ENCODE measurements around the gene USP21. TPM values are rescaled to one million over a fixed set of nuclear protein-coding genes. Genes with fewer than 3 reads are reported as not detected.
A peak's percentile ranks its signal among the peaks of the same experiment; 100 is the strongest.

USP21 gene
- polyA plus RNA-seq, 3 donors: 11.0 to 42.8 (median 11.3) TPM

- Mint-ChIP-seq H3K27ac (peak overlapping the region; percentile 93 to 98 (median 97)), H3K36me3 (peaks cover 13 to 21% of the 10 kb centered on the region in 2 donors), H3K9me3 (no peaks in the 10 kb centered on the region), H3K4me1 (peaks cover 52% of the 10 kb centered on the region), H3K27me3 (ENCODE audit: low read depth in 3 of 3) (peaks cover 0 to 2% (median 1%) of the 10 kb centered on the region in 3 donors), H3K4me3 (no peak overlapping the region)
- no peak for TF ChIP-seq CTCF (IDR thresholded peaks at IDR 0.05)
- no peaks in the 10 kb centered on the region for H3K9me3 ChIP-seq (replicated peaks in 1 of 2; ENCODE audit: control insufficient read depth in 1 of 2, insufficient read depth in 1 of 2, low read length in 2 of 2)
- H3K79me2 ChIP-seq (ENCODE audit: insufficient read depth, low read length): peaks cover 34% of the 10 kb centered on the region
- WGBS (ENCODE audit: insufficient coverage): 45% methylated on average over 3 of the region's 5 CpGs
- no peak for DNase-seq
- peak overlapping the region; percentile 97 for H3K4me2 ChIP-seq (replicated peaks; ENCODE audit: extremely low read depth, low read length, poor library complexity, severe bottlenecking)
- peak overlapping the region in 1 of 3 experiments; percentile 100 for H3K4me3 ChIP-seq (replicated peaks in 1 of 3; ENCODE audit: low read depth in 2 of 3, low read length in 3 of 3)
- no peak overlapping the region for H3K9ac ChIP-seq (ENCODE audit: insufficient read depth, low read length, poor library complexity, severe bottlenecking)
- peaks cover 41 to 55% of the 10 kb centered on the region in 2 donors for H3K4me1 ChIP-seq (ENCODE audit: control insufficient read depth in 1 of 2, insufficient read depth in 2 of 2, low read length in 2 of 2)
- intact Hi-C loops (cut with micrococcal nuclease): loop anchor here in 1 of 2 donors (5.0 kb wide), 1 partner anchor 187 kb away; no protein-coding TSS in a partner anchor
- no peaks in the 10 kb centered on the region for H3K27me3 ChIP-seq (ENCODE audit: control insufficient read depth in 2 of 2, insufficient read depth in 2 of 2, low read length in 2 of 2)
- H2AFZ ChIP-seq (ENCODE audit: insufficient read depth, low read depth, low read length, poor library complexity, severe bottlenecking): peak overlapping the region; percentile 91
- peaks cover under 1 to 24% of the 10 kb centered on the region in 2 donors for H3K36me3 ChIP-seq (replicated peaks in 1 of 2; ENCODE audit: control insufficient read depth in 1 of 2, insufficient read depth in 2 of 2, low read length in 2 of 2)
- H3K27ac ChIP-seq (ENCODE audit: low read depth in 1 of 2, low read length in 2 of 2): peak overlapping the region; percentile 80 to 95
- H4K20me1 ChIP-seq (ENCODE audit: insufficient read depth, low read length): no peaks in the 10 kb centered on the region
Observed at GRCh38 chr1:161200421-161200991, 41.2 kb downstream of the USP21 start.

DNA sequence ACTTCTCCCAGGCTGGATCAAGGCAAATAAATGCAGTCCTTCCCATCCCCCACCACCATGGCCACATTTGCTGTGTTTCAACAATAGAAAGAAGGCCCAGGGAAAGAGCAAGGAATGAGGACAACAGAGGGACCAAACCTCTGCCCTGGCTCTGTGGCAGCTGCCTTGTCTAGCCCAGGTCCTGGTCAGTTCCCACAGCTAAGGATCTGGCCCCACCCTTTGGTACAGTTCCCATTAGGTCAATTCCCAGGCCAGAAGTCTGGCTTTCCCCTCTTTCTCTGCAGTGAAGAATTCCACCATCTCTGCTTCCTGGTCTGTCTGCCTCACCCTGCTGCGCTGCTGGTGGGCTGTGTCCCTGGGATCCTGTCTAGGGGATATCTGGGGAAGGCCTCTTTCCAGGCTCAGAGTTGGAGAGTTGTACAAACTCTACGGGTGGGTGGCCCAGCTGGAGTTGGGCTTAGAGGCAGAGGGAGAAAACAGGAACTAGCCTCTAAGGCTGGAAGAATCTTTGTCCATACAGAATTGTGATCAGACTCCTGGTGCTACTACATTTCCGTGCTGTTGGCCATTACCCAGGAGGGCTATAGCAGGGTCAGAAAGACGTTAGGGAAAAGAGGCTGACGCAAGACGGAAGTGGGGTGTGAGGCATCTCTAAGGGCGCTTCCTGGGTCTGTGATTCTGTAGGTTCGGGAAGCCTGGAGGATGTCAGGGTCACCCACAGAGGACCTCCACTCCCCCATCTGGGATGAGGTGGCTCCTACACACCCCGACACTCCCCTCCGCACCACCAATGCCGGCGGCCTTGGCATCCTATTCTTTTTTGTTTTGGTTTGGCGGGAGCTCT lies 41.9 kb downstream of the USP21 start:
- Histone ChIP-seq H3K27ac (ENCODE audit: low read depth in 1 of 2, low read length in 2 of 2) (peak overlapping the region; percentile 80 to 95), H3K27me3 (ENCODE audit: control insufficient read depth in 2 of 2, insufficient read depth in 2 of 2, low read length in 2 of 2) (no peaks in the 10 kb centered on the region), H3K4me2 (replicated peaks; ENCODE audit: extremely low read depth, low read length, poor library complexity, severe bottlenecking) (peak overlapping the region; percentile 97), H3K4me1 (ENCODE audit: control insufficient read depth in 1 of 2, insufficient read depth in 2 of 2, low read length in 2 of 2) (peaks cover 34 to 49% of the 10 kb centered on the region in 2 donors), H3K79me2 (ENCODE audit: insufficient read depth, low read length) (peaks cover 41% of the 10 kb centered on the region), H3K9me3 (replicated peaks in 1 of 2; ENCODE audit: control insufficient read depth in 1 of 2, insufficient read depth in 1 of 2, low read length in 2 of 2) (no peaks in the 10 kb centered on the region), H4K20me1 (ENCODE audit: insufficient read depth, low read length) (no peaks in the 10 kb centered on the region), H3K4me3 (replicated peaks in 1 of 3; ENCODE audit: low read depth in 2 of 3, low read length in 3 of 3) (peak overlapping the region; percentile 39 to 100 (median 90)), H3K9ac (ENCODE audit: insufficient read depth, low read length, poor library complexity, severe bottlenecking) (peak overlapping the region; percentile 94), H2AFZ (ENCODE audit: insufficient read depth, low read depth, low read length, poor library complexity, severe bottlenecking) (peak overlapping the region; percentile 91), H3K36me3 (replicated peaks in 1 of 2; ENCODE audit: control insufficient read depth in 1 of 2, insufficient read depth in 2 of 2, low read length in 2 of 2) (peaks cover 8 to 31% of the 10 kb centered on the region in 2 donors)
- H3K36me3 Mint-ChIP-seq: peaks cover 18 to 28% of the 10 kb centered on the region in 2 donors
- peak overlapping the region; percentile 84 to 93 for H3K4me3 Mint-ChIP-seq
- 67% methylated on average over 6 of the region's 13 CpGs for WGBS (ENCODE audit: insufficient coverage)
- intact Hi-C loops (cut with micrococcal nuclease): loop anchor here in 1 of 2 donors (5.0 kb wide), 1 partner anchor 186 kb away; no protein-coding TSS in a partner anchor
- H3K27ac Mint-ChIP-seq: peak overlapping the region; percentile 93 to 98 (median 97)
- H3K27me3 Mint-ChIP-seq (ENCODE audit: low read depth in 3 of 3): peaks cover 0 to 2% (median 1%) of the 10 kb centered on the region in 3 donors
- peaks cover 48% of the 10 kb centered on the region for H3K4me1 Mint-ChIP-seq
- peak; percentile 46 to 76 (median 69) for DNase-seq
- TF ChIP-seq CTCF (IDR thresholded peaks at IDR 0.05): no peak
- no peaks in the 10 kb centered on the region for H3K9me3 Mint-ChIP-seq

Measured in CD14-positive monocyte (primary cell).